Measurements from ENCODE around the gene EEFSEC.

- TF ChIP-seq EZH2phosphoT487 (IDR thresholded peaks at IDR 0.05; ENCODE audit: insufficient read depth, low read depth) (no peak), EZH2 (IDR thresholded peaks at IDR 0.05; ENCODE audit: insufficient read depth, poor library complexity, severe bottlenecking) (no peak)
Measured at GRCh38 chr3:128374746-128375445, 221.6 kb downstream of the EEFSEC start.

All from GM23248 (cell line).